ENCODE measurements around the gene CFAP46.

CFAP46 gene

GRCh38 chr10:132770061-132771021 is 172.0 kb downstream of the CFAP46 start:
- intact Hi-C loops (cut with DNase I), result no loop called here

DNA sequence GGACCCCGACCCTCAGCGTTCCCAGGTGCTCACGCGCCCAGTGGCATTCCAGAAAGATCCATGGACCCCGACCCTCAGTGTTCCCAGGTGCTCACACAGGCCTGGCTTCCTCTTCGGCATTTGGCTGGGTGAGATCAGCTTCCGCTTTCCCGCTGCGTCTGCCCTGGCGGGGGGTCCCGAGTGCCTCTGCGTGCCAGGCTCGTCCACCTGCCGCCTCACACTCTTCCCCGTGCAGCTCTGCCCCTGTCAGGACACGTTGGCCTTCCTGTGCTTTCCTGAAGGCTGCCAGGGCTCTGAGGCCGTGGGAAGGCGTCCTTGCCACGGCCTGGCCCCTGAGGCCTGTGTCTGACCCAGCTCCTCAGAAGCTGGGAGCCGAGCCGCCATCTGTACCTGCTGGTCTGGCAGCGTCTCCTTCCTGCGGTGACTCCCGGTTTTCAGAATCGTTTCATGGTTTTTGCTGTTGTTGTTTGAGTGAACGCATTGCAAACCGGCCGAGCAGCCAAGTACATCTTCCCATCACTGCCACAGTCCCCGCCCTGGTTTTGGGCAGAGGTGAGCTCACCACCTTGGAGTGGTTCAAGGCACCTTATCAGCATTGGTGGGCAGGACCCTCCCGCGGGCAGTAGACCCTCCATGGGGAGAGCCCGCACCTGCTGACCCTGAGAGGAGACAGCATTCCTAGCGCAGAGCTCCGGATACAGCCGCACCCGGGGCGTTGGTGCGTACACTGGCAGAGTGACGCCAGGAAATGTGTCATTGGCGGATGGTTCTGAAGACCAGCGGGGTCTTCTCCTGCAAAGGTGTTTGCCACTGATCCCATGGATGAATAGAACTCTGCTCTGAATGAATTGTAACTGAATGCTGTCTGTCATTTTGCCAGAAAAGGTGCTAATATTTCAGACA is 173.8 kb downstream of the CFAP46 start:
- intact Hi-C loops (cut with DNase I), result no loop called here
- no peak for DNase-seq

More at GRCh38 chr10:132770061-132771021, 172.0 kb downstream of the CFAP46 start:
- DNase-seq, result no peak

DNA sequence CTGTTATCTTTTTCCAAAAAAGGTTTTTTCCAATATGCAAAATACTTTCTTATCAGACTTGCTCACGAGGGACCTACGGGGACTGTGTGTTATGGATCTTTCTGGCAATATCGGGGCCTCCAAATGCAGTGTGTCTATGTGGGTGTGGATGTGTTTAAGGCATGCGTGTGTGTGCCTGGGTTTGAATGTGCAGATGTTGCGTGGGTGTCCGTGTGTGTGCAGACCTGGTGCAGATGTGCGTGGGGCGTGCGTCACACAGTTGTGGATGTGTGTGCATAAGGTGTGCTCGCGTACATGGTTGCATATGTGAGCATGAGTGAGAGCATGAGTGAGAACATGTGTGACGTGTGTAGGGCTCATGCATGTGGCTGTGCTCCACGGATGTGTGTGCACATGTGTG is 176.1 kb downstream of the CFAP46 start:
- peak in 10 of 42 donors; percentile 50 to 70 (median 56) for DNase-seq
- intact Hi-C loops (cut with DNase I), result no loop called here

DNA sequence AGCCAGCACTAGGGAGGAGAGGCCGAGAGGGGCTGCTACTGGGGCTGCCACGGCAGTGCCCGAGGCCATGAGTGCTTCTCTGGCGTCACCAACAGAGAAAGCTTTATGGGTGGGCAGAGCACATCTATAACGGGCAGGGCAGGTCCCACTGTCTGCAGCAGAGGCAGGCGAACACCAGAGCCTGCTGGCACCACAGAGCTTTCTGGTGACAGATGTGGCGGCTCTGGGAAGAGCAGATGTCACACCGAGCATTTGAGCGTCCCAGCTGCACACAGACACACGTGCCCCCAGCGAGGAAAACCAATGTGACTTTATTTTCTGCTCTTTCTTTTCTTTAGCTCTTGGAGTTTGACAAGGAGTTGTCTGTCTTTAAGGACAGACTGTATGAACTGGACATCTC is 176.9 kb downstream of the CFAP46 start:
- DNase-seq, result peak in 27 of 42 donors; percentile 41 to 80 (median 70)
- intact Hi-C loops (cut with DNase I), result no loop called here

DNA sequence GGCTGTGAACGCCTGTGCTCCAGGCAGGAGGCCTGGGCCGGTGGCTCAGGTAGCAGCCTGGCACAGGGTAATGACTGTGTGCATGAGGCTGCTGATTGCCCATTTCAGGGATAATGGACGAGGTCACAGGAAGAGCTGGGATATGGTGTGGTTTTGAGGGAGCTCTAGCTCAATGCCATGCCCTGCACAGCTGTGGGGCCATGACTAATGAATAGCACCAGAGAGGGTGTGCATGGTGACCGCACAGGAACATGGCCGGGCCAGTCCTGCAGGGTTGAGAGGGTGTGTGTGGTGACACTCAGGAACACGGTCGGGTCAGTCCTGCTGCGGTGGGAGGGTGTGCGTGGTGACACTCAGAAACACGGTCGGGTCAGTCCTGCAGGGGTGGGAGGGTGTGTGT is 178.3 kb downstream of the CFAP46 start:
- intact Hi-C loops (cut with DNase I), result no loop called here

DNA sequence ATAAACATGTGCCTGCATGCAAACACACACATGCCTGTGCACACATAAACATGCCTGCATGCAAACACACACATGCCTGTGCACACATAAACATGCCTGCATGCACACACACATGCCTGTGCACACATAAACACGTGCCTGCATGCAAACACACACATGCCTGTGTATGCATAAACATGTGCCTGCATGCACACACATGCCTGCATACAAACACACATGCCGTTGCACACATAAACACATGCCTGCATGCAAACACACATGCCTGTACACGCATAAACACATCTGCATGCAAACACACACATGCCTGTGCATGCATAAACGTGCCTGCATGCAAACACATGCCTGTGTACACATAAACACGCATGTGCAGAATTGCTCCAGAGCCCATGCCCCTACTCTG is 178.8 kb downstream of the CFAP46 start:
- no peak for DNase-seq
- intact Hi-C loops (cut with DNase I), result no loop called here

More for the DNA sequence above, 178.3 kb downstream of the CFAP46 start:
- peak in 1 of 42 donors; percentile 16 for DNase-seq

DNA sequence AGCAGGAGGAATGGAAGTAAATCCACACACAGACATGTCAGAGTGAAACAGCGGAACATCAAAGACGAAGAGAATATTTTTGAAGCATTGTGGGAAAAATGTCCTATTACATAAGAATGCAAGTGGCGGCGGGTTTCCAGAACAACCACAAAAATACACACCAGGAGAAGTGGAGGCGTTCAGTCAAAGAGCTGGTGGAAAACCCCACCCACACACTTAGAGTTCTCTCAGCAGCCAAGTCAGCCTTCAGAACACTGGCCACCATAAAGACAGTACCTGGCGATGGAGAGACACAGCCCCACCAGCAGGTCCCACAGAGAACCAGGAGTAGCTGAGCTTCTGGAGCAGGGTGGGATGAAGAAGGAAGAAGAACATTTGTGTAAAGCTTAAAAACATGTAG is 180.1 kb downstream of the CFAP46 start:
- intact Hi-C loops (cut with DNase I), result no loop called here
- DNase-seq, result peak in 20 of 42 donors; percentile 43 to 87 (median 64)

- no peak for DNase-seq
- intact Hi-C loops (cut with DNase I), result no loop called here
Observed at GRCh38 chr10:132761395-132762060, 180.8 kb downstream of the CFAP46 start.

GRCh38 chr10:132758865-132759264 is 183.5 kb downstream of the CFAP46 start:
- no peak for DNase-seq
- intact Hi-C loops (cut with DNase I), result no loop called here

Data from head of caudate nucleus (tissue), 42 donors.